ENCODE data around the gene CLRN2.
A peak's percentile ranks its signal among the peaks of the same experiment; 100 is the strongest.

CLRN2 gene

DNA sequence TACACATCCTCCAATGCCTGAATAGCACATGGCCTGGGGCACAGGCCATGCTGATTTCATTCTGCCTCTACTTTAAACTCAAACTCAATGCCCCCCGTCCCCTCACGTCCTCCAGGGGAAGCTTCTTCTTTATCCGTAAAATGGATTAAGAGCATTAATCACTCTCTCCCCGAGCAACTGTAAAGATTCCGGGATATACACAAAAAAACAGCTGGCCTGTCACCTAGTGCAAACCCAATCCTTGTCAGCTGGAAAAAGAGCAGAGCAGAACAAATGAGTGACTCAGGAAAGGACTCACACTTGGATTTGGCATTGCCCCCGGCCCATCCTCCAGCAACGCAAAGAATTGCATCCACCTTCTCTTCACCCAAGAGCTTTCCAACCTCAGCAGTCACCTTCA lies 10.9 kb upstream of the CLRN2 start:
- Histone ChIP-seq H3K79me1 (ENCODE audit: low read length) (no peaks in the 10 kb centered on the region), H3K4me3 (ENCODE audit: low read depth, low read length) (no peak overlapping the region), H3K36me3 (ENCODE audit: control insufficient read depth in 1 of 2, insufficient read depth in 2 of 2, low read length in 2 of 2) (peaks cover 4 to 9% of the 10 kb centered on the region in 2 experiments), H3K9ac (ENCODE audit: low read length) (no peak overlapping the region), H3K27me3 (ENCODE audit: insufficient read depth, low read length) (no peaks in the 10 kb centered on the region), H4K12ac (ENCODE audit: low read depth, low read length) (no peak overlapping the region), H3K23ac (ENCODE audit: low read length) (no peak overlapping the region), H2AFZ (ENCODE audit: insufficient read depth, low read length, poor library complexity) (no peak overlapping the region), H3K18ac (ENCODE audit: low read length) (no peak overlapping the region), H4K91ac (ENCODE audit: low read depth, low read length) (no peak overlapping the region), H3K4me2 (ENCODE audit: low read length) (no peak overlapping the region), H3K79me2 (ENCODE audit: control insufficient read depth, insufficient read depth, low read length, poor library complexity) (no peaks in the 10 kb centered on the region), H2BK12ac (ENCODE audit: low read length) (no peak overlapping the region), H3K14ac (ENCODE audit: low read length) (no peak overlapping the region), H3K27ac (ENCODE audit: low read depth, low read length) (no peak overlapping the region), H2BK120ac (ENCODE audit: insufficient read depth, low read length, poor library complexity) (no peak overlapping the region), H2AK5ac (ENCODE audit: low read length) (no peak overlapping the region), H2BK5ac (ENCODE audit: low read depth, low read length, poor library complexity) (no peak overlapping the region), H3K9me3 (ENCODE audit: insufficient read depth, low read depth, low read length) (no peaks in the 10 kb centered on the region), H3K4ac (ENCODE audit: low read depth, low read length) (no peak overlapping the region), H3K4me1 (ENCODE audit: control insufficient read depth in 1 of 2, insufficient read depth in 2 of 2, low read length in 2 of 2) (no peaks in the 10 kb centered on the region), H4K8ac (ENCODE audit: low read depth, low read length) (no peak overlapping the region)
- no CpG with 5 or more reads among the region's 7 CpGs for WGBS (ENCODE audit: extremely low coverage, insufficient coverage, insufficient read length)
- no peak for DNase-seq

- Histone ChIP-seq H3K18ac (ENCODE audit: low read length) (no peak overlapping the region), H2BK12ac (ENCODE audit: low read length) (no peak overlapping the region), H4K12ac (ENCODE audit: low read depth, low read length) (no peak overlapping the region), H2BK5ac (ENCODE audit: low read depth, low read length, poor library complexity) (no peak overlapping the region), H3K9me3 (ENCODE audit: insufficient read depth, low read depth, low read length) (no peaks in the 10 kb centered on the region), H3K4me2 (ENCODE audit: low read length) (no peak overlapping the region), H3K27me3 (ENCODE audit: insufficient read depth, low read length) (no peaks in the 10 kb centered on the region), H3K23ac (ENCODE audit: low read length) (no peak overlapping the region), H4K91ac (ENCODE audit: low read depth, low read length) (no peak overlapping the region), H3K14ac (ENCODE audit: low read length) (no peak overlapping the region), H3K27ac (ENCODE audit: low read depth, low read length) (no peak overlapping the region), H4K8ac (ENCODE audit: low read depth, low read length) (no peak overlapping the region), H2BK120ac (ENCODE audit: insufficient read depth, low read length, poor library complexity) (no peak overlapping the region), H3K4me1 (ENCODE audit: control insufficient read depth in 1 of 2, insufficient read depth in 2 of 2, low read length in 2 of 2) (peaks cover 2 to 3% of the 10 kb centered on the region in 2 experiments), H3K4me3 (ENCODE audit: low read depth, low read length) (no peak overlapping the region), H3K79me1 (ENCODE audit: low read length) (peaks cover 3% of the 10 kb centered on the region), H3K9ac (ENCODE audit: low read length) (no peak overlapping the region), H2AFZ (ENCODE audit: insufficient read depth, low read length, poor library complexity) (no peak overlapping the region), H3K79me2 (ENCODE audit: control insufficient read depth, insufficient read depth, low read length, poor library complexity) (peaks cover 2% of the 10 kb centered on the region), H2AK5ac (ENCODE audit: low read length) (no peak overlapping the region), H3K36me3 (ENCODE audit: control insufficient read depth in 1 of 2, insufficient read depth in 2 of 2, low read length in 2 of 2) (peaks cover 0 to 3% of the 10 kb centered on the region in 2 experiments), H3K4ac (ENCODE audit: low read depth, low read length) (no peak overlapping the region)
- no CpG with 5 or more reads among the region's 3 CpGs for WGBS (ENCODE audit: extremely low coverage, insufficient coverage, insufficient read length)
- DNase-seq: no peak
Observed at GRCh38 chr4:17510582-17510981, 4.4 kb upstream of the CLRN2 start.

- H2AK5ac ChIP-seq (ENCODE audit: low read length): no peak overlapping the region
- no peak overlapping the region for H3K4me3 ChIP-seq (ENCODE audit: low read depth, low read length)
- H3K27ac ChIP-seq (ENCODE audit: low read depth, low read length): no peak overlapping the region
- no peaks in the 10 kb centered on the region for H3K9me3 ChIP-seq (ENCODE audit: insufficient read depth, low read depth, low read length)
- no peak overlapping the region for H2BK12ac ChIP-seq (ENCODE audit: low read length)
- H3K18ac ChIP-seq (ENCODE audit: low read length): no peak overlapping the region
- no peak for DNase-seq
- no peak overlapping the region for H4K12ac ChIP-seq (ENCODE audit: low read depth, low read length)
- H4K8ac ChIP-seq (ENCODE audit: low read depth, low read length): no peak overlapping the region
- H3K4me1 ChIP-seq (ENCODE audit: control insufficient read depth in 1 of 2, insufficient read depth in 2 of 2, low read length in 2 of 2): peaks cover 2 to 3% of the 10 kb centered on the region in 2 experiments
- no peak overlapping the region for H4K91ac ChIP-seq (ENCODE audit: low read depth, low read length)
- H2BK120ac ChIP-seq (ENCODE audit: insufficient read depth, low read length, poor library complexity): no peak overlapping the region
- H3K9ac ChIP-seq (ENCODE audit: low read length): no peak overlapping the region
- H3K4me2 ChIP-seq (ENCODE audit: low read length): peak overlapping the region; percentile 90
- peaks cover 3% of the 10 kb centered on the region for H3K79me1 ChIP-seq (ENCODE audit: low read length)
- no peak overlapping the region for H3K14ac ChIP-seq (ENCODE audit: low read length)
- no peak overlapping the region for H3K23ac ChIP-seq (ENCODE audit: low read length)
- H3K79me2 ChIP-seq (ENCODE audit: control insufficient read depth, insufficient read depth, low read length, poor library complexity): peaks cover 2% of the 10 kb centered on the region
- peaks cover 0 to 3% of the 10 kb centered on the region in 2 experiments for H3K36me3 ChIP-seq (ENCODE audit: control insufficient read depth in 1 of 2, insufficient read depth in 2 of 2, low read length in 2 of 2)
- no peak overlapping the region for H3K4ac ChIP-seq (ENCODE audit: low read depth, low read length)
- WGBS (ENCODE audit: extremely low coverage, insufficient coverage, insufficient read length): no CpG with 5 or more reads among the region's 9 CpGs
- peak overlapping the region; percentile 78 for H2AFZ ChIP-seq (ENCODE audit: insufficient read depth, low read length, poor library complexity)
- H3K27me3 ChIP-seq (ENCODE audit: insufficient read depth, low read length): no peaks in the 10 kb centered on the region
- no peak overlapping the region for H2BK5ac ChIP-seq (ENCODE audit: low read depth, low read length, poor library complexity)
Observed at GRCh38 chr4:17511051-17511450, 3.9 kb upstream of the CLRN2 start.

DNA sequence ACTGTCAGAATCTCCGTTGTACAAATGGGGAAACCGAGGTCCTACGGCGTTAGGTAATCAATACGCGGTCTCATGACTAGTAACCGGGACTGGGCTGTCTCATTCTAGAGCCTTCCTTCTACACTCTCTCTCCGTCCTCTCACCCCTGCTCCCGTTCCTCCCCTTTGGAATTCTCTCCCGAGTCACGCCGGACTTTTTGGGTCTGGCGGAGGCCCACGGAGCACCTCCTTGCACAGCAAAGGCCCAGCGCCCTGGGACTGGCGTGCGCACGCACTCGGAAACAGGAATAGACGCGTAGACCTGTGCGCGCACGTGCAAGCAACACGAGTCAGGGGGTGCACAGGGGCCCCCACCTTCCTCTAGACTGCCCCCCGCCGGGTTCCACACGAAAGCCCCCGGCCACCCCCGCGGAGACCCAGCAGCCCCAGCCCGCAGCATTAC lies 3.4 kb upstream of the CLRN2 start:
- Histone ChIP-seq H3K9me3 (ENCODE audit: insufficient read depth, low read depth, low read length) (no peaks in the 10 kb centered on the region), H2AK5ac (ENCODE audit: low read length) (no peak overlapping the region), H4K8ac (ENCODE audit: low read depth, low read length) (peak overlapping the region; percentile 92), H3K4me2 (ENCODE audit: low read length) (peak overlapping the region; percentile 90), H2AFZ (ENCODE audit: insufficient read depth, low read length, poor library complexity) (peak overlapping the region; percentile 78), H4K91ac (ENCODE audit: low read depth, low read length) (no peak overlapping the region), H3K4ac (ENCODE audit: low read depth, low read length) (no peak overlapping the region), H3K9ac (ENCODE audit: low read length) (peak overlapping the region; percentile 68), H3K14ac (ENCODE audit: low read length) (peak overlapping the region; percentile 73), H3K18ac (ENCODE audit: low read length) (peak overlapping the region; percentile 61), H4K12ac (ENCODE audit: low read depth, low read length) (peak overlapping the region; percentile 59), H3K36me3 (ENCODE audit: control insufficient read depth in 1 of 2, insufficient read depth in 2 of 2, low read length in 2 of 2) (peaks cover 0 to 3% of the 10 kb centered on the region in 2 experiments), H3K27me3 (ENCODE audit: insufficient read depth, low read length) (no peaks in the 10 kb centered on the region), H3K79me1 (ENCODE audit: low read length) (peaks cover 3% of the 10 kb centered on the region), H3K79me2 (ENCODE audit: control insufficient read depth, insufficient read depth, low read length, poor library complexity) (peaks cover 2% of the 10 kb centered on the region), H3K27ac (ENCODE audit: low read depth, low read length) (no peak overlapping the region), H2BK5ac (ENCODE audit: low read depth, low read length, poor library complexity) (no peak overlapping the region), H3K4me3 (ENCODE audit: low read depth, low read length) (peak overlapping the region; percentile 82), H2BK120ac (ENCODE audit: insufficient read depth, low read length, poor library complexity) (peak overlapping the region; percentile 52), H3K23ac (ENCODE audit: low read length) (no peak overlapping the region), H3K4me1 (ENCODE audit: control insufficient read depth in 1 of 2, insufficient read depth in 2 of 2, low read length in 2 of 2) (peaks cover 2 to 3% of the 10 kb centered on the region in 2 experiments), H2BK12ac (ENCODE audit: low read length) (no peak overlapping the region)
- DNase-seq: peak; percentile 23 to 45
- no CpG with 5 or more reads among the region's 32 CpGs for WGBS (ENCODE audit: extremely low coverage, insufficient coverage, insufficient read length)
